ENCODE results near the gene GFPT2.

DNA sequence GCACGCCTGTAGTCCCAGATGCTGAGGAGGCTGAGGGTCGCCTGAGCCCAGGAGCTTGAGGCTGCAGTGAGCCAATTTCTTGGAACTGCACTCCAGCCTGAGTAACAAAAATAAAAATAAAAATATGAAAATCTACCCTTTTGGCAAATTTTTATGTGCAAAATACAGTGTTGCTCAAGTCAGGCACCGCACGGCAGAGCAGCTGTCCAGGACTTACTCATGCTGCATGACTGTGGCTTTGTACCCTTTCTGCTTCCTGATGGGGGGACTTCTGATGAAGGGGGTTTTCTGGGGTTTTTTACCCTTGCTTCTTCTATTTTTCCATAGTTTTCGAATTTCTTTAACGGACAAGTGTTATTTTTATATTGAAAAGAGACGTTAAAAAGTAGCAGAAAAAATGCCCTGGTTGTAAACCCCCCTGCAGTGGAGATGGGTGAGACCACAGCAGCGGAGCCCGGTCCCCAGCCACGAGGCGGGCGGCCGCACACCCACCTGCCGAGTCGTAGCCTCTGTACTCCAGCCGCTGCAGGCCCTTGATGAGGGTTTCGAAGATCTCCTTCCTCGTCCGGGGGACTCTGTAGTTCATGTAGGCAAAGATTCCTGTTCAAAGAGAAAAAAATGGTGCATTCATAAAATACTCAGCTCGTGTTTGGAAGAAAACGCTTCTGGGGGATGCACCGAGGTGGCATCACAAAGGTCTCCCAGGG lies 15.0 kb downstream of the GFPT2 start:
- TF ChIP-seq ATF7 (IDR thresholded peaks at IDR 0.05; ENCODE audit: low read depth) (no peak), ZBED1 (IDR thresholded peaks at IDR 0.05; ENCODE audit: borderline replicate concordance) (no peak), SP1 (IDR thresholded peaks at IDR 0.05; ENCODE audit: low read depth, low read length) (no peak), CHD4 (IDR thresholded peaks at IDR 0.05) (no peak), CTCF (IDR thresholded peaks at IDR 0.05 in 2 of 3, conservative IDR thresholded peaks at IDR 0.05 in 1 of 3; ENCODE audit: control insufficient read depth in 2 of 3, extremely low read depth in 1 of 3, insufficient read depth in 1 of 3, low read depth in 3 of 3, low read length in 3 of 3) (no peak), POLR2AphosphoS5 (IDR thresholded peaks at IDR 0.05; ENCODE audit: low read length) (no peak), ZBTB40 (IDR thresholded peaks at IDR 0.05; ENCODE audit: borderline replicate concordance) (no peak), POLR2A (IDR thresholded peaks at IDR 0.05; ENCODE audit: low read depth, low read length) (no peak), POLR2AphosphoS2 (IDR thresholded peaks at IDR 0.05; ENCODE audit: low read depth, low read length) (no peak), EZH2 (IDR thresholded peaks at IDR 0.05; ENCODE audit: borderline replicate concordance, control insufficient read depth, low read depth, low read length) (no peak)
- TF ChIP-seq, protein P1, sequence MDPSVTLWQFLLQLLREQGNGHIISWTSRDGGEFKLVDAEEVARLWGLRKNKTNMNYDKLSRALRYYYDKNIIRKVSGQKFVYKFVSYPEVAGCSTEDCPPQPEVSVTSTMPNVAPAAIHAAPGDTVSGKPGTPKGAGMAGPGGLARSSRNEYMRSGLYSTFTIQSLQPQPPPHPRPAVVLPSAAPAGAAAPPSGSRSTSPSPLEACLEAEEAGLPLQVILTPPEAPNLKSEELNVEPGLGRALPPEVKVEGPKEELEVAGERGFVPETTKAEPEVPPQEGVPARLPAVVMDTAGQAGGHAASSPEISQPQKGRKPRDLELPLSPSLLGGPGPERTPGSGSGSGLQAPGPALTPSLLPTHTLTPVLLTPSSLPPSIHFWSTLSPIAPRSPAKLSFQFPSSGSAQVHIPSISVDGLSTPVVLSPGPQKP (IDR thresholded peaks at IDR 0.05; ENCODE audit: low read depth, low read length) = no peak

Data from GM12878 (cell line).